ENCODE measurements around the gene CEMIP.

GRCh38 chr15:80733460-80733859 is 45.7 kb upstream of the CEMIP start:
- TF ChIP-seq, protein P1, sequence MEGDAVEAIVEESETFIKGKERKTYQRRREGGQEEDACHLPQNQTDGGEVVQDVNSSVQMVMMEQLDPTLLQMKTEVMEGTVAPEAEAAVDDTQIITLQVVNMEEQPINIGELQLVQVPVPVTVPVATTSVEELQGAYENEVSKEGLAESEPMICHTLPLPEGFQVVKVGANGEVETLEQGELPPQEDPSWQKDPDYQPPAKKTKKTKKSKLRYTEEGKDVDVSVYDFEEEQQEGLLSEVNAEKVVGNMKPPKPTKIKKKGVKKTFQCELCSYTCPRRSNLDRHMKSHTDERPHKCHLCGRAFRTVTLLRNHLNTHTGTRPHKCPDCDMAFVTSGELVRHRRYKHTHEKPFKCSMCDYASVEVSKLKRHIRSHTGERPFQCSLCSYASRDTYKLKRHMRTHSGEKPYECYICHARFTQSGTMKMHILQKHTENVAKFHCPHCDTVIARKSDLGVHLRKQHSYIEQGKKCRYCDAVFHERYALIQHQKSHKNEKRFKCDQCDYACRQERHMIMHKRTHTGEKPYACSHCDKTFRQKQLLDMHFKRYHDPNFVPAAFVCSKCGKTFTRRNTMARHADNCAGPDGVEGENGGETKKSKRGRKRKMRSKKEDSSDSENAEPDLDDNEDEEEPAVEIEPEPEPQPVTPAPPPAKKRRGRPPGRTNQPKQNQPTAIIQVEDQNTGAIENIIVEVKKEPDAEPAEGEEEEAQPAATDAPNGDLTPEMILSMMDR (tag by site-specific recombination; IDR thresholded peaks at IDR 0.05) = no peak
- TF ChIP-seq ZNF16 (tag by site-specific recombination; IDR thresholded peaks at IDR 0.05; ENCODE audit: low read depth) (no peak), ZNF777 (tag by site-specific recombination; IDR thresholded peaks at IDR 0.05; ENCODE audit: borderline replicate concordance) (no peak), PRDM4 (tag by site-specific recombination; IDR thresholded peaks at IDR 0.05) (no peak), ZNF48 (tag by site-specific recombination; IDR thresholded peaks at IDR 0.05) (no peak), ZNF426 (tag by site-specific recombination; IDR thresholded peaks at IDR 0.05) (no peak), SP3 (tag by site-specific recombination; IDR thresholded peaks at IDR 0.05) (no peak), MYNN (tag by site-specific recombination; IDR thresholded peaks at IDR 0.05; ENCODE audit: borderline replicate concordance) (no peak), ZNF629 (tag by site-specific recombination; IDR thresholded peaks at IDR 0.05) (no peak)
- TF ChIP-seq, protein P2, sequence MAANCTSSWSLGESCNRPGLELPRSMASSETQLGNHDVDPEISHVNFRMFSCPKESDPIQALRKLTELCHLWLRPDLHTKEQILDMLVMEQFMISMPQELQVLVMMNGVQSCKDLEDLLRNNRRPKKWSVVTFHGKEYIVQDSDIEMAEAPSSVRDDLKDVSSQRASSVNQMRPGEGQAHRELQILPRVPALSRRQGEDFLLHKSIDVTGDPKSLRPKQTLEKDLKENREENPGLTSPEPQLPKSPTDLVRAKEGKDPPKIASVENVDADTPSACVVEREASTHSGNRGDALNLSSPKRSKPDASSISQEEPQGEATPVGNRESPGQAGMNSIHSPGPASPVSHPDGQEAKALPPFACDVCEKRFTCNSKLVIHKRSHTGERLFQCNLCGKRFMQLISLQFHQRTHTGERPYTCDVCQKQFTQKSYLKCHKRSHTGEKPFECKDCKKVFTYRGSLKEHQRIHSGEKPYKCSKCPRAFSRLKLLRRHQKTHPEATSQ (tag by site-specific recombination; IDR thresholded peaks at IDR 0.05) = no peak

Measured in HEK293 (cell line).